Prostate gland (tissue), 2 donors: Measurements from ENCODE around the gene VCPKMT.

Experiments
- CTCF ChIP-seq, 4 experiments: fragments of 200-600 bp in 2 of 4; fragments of 450-650 bp in 2 of 4; sonication (generic) in 2 of 4; IDR thresholded peaks; 1 replicate in 3 of 4; 2 replicates in 1 of 4; pipeline ENCODE4 v1.5.1; 2016 to 2019; ENCODE audit warnings: antibody characterized with exemption in 4 of 4, mild to moderate bottlenecking in 2 of 4, moderate library complexity in 2 of 4
- POLR2AphosphoS5 ChIP-seq: sonication (generic); formaldehyde crosslinking; IDR thresholded peaks from one replicate; pipeline ENCODE4 v1.6.1; 2017; ENCODE audit warnings: antibody characterized with exemption

- TF ChIP-seq CTCF (IDR thresholded peaks at IDR 0.05) (no peak), POLR2AphosphoS5 (no peak)
These were observed 25.0 kb downstream of the VCPKMT start for GRCh38 chr14:50091240-50091913.
